ENCODE measurements around the gene CSN2. TPM values are rescaled to one million over a fixed set of nuclear protein-coding genes. Genes with fewer than 3 reads are reported as not detected.

The CSN2 gene
- total and polyA plus RNA-seq, 10 of the 15 experiments (the other 5 are each of a cell fraction or from before 2014, with no cell fraction given) = not detected

- TF ChIP-seq, protein P1, sequence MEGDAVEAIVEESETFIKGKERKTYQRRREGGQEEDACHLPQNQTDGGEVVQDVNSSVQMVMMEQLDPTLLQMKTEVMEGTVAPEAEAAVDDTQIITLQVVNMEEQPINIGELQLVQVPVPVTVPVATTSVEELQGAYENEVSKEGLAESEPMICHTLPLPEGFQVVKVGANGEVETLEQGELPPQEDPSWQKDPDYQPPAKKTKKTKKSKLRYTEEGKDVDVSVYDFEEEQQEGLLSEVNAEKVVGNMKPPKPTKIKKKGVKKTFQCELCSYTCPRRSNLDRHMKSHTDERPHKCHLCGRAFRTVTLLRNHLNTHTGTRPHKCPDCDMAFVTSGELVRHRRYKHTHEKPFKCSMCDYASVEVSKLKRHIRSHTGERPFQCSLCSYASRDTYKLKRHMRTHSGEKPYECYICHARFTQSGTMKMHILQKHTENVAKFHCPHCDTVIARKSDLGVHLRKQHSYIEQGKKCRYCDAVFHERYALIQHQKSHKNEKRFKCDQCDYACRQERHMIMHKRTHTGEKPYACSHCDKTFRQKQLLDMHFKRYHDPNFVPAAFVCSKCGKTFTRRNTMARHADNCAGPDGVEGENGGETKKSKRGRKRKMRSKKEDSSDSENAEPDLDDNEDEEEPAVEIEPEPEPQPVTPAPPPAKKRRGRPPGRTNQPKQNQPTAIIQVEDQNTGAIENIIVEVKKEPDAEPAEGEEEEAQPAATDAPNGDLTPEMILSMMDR (IDR thresholded peaks at IDR 0.05 in 2 of 3, conservative IDR thresholded peaks at IDR 0.05 in 1 of 3; ENCODE audit: control insufficient read depth in 2 of 3, extremely low read depth in 1 of 3, insufficient read depth in 1 of 3, low read depth in 3 of 3, low read length in 3 of 3) = no peak
- TF ChIP-seq HDGF (IDR thresholded peaks at IDR 0.05) (no peak), ZNF592 (IDR thresholded peaks at IDR 0.05) (no peak), SMAD1 (IDR thresholded peaks at IDR 0.05; ENCODE audit: low read depth, partially characterized antibody) (no peak), KDM1A (IDR thresholded peaks at IDR 0.05; ENCODE audit: borderline replicate concordance) (no peak), SMAD5 (IDR thresholded peaks at IDR 0.05; ENCODE audit: low read depth) (no peak), CEBPZ (IDR thresholded peaks at IDR 0.05; ENCODE audit: low read depth, low read length) (no peak), RELA (IDR thresholded peaks at IDR 0.05; ENCODE audit: borderline replicate concordance, partially characterized antibody) (no peak), BCL11A (IDR thresholded peaks at IDR 0.05; ENCODE audit: low read depth, low read length) (0 out of 2 replicates have a peak, but pooled peaks have one; percentile 8), ZNF217 (IDR thresholded peaks at IDR 0.05) (peak; percentile 77; the same call in 1 of the 2 replicates), GABPA (IDR thresholded peaks at IDR 0.05; ENCODE audit: low read depth) (no peak), MAX (IDR thresholded peaks at IDR 0.05; ENCODE audit: low read depth, low read length) (no peak), MTA3 (IDR thresholded peaks at IDR 0.05; ENCODE audit: borderline replicate concordance, low read length) (no peak), ZBTB11 (CRISPR knock-in tag; IDR thresholded peaks at IDR 0.05) (no peak)
Measured at GRCh38 chr4:69910016-69910782, 55.3 kb downstream of the CSN2 start (continued).

Measured in GM12878 (cell line).